IPS-15b (cell line): ENCODE measurements around the gene CHKB.

ENCODE experiments used
- H3K27me3 ChIP-seq: one replicate; pipeline ENCODE4 v1.6.1; 2013; ENCODE audit warnings: low read length; ENCODE audit not compliant: control insufficient read depth, insufficient read depth
- H3K36me3 ChIP-seq: one replicate; pipeline ENCODE4 v1.6.1; 2013; ENCODE audit warnings: low read length; ENCODE audit not compliant: control insufficient read depth, insufficient read depth
- H3K4me1 ChIP-seq: one replicate; pipeline ENCODE4 v1.6.1; 2013; ENCODE audit warnings: mild to moderate bottlenecking, low read length; ENCODE audit not compliant: control insufficient read depth, insufficient read depth
- H3K4me3 ChIP-seq: one replicate; pipeline ENCODE4 v1.5.1; 2013; ENCODE audit warnings: low read depth, low read length
- H3K9ac ChIP-seq: one replicate; pipeline ENCODE4 v1.6.1; 2013; ENCODE audit warnings: low read depth, mild to moderate bottlenecking, low read length
- H3K9me3 ChIP-seq: one replicate; pipeline ENCODE4 v1.6.1; 2013; ENCODE audit warnings: mild to moderate bottlenecking, low read length; ENCODE audit not compliant: control insufficient read depth, insufficient read depth

The CHKB gene

DNA sequence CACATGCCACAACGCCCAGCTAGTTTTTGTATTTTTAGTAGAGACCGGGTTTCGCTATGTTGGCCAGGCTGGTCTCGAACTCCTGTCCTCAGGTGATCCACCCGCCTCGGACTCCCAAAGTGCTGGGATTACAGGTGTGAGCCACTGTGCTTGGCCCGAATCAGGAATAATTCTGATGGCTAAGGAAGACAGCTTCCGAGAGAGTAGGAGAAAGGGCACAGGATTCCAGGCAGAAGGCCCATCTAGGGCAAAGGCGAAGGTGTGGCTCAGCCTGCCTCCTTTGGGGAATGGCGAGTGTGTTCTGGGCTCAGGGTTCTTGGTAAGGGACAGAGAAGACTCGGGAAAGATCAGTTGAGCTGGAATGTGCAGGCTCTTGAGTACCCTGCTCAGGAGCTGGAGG is 18.4 kb downstream of the CHKB start:
- H3K9me3 ChIP-seq = no peaks in the 10 kb centered on the region
- H3K4me1 ChIP-seq = no peaks in the 10 kb centered on the region
- peaks cover 4% of the 10 kb centered on the region for H3K36me3 ChIP-seq
- H3K9ac ChIP-seq = no peak overlapping the region
- H3K27me3 ChIP-seq = peaks cover 20% of the 10 kb centered on the region
- no peak overlapping the region for H3K4me3 ChIP-seq

DNA sequence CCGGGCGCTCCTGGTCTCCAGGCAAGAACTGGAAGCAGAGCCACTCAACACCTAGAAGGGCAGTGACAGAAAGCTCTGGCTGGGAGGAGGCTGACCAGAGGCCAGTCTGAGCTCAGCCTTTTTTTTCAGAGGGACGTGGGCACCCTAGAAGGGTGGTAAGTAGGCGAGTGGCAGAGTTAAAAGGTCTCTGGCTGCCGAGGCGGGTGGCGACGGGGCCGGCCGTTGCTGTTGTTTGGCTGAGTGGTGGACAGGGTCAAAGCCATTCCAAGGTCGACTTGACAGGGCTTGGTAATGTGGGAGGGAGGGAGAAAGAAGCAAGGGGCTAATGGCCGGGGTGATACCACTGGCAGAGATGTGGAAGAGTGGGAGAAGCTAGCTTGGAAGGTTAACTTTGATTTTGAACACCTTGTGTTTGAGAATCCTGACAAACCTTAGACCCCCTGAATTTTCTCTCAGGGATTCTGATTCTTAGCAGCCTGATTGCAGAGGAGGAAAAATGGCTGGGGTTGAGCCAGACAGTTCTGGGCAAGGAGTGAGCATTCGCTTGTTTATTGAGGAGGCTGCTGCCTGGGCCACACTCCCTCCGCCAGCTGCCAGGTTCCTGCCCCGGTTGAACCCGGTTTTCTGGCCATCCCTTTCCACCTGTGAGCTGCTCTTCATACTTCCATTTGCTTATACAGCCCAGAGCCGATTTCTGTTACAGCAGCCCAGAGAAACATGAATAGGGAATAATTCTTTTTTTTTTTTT is 19.1 kb downstream of the CHKB start:
- Histone ChIP-seq H3K4me3 (peak overlapping the region; percentile 83), H3K27me3 (peaks cover 20% of the 10 kb centered on the region), H3K9me3 (no peaks in the 10 kb centered on the region), H3K4me1 (no peaks in the 10 kb centered on the region), H3K36me3 (no peaks in the 10 kb centered on the region), H3K9ac (no peak overlapping the region)

DNA sequence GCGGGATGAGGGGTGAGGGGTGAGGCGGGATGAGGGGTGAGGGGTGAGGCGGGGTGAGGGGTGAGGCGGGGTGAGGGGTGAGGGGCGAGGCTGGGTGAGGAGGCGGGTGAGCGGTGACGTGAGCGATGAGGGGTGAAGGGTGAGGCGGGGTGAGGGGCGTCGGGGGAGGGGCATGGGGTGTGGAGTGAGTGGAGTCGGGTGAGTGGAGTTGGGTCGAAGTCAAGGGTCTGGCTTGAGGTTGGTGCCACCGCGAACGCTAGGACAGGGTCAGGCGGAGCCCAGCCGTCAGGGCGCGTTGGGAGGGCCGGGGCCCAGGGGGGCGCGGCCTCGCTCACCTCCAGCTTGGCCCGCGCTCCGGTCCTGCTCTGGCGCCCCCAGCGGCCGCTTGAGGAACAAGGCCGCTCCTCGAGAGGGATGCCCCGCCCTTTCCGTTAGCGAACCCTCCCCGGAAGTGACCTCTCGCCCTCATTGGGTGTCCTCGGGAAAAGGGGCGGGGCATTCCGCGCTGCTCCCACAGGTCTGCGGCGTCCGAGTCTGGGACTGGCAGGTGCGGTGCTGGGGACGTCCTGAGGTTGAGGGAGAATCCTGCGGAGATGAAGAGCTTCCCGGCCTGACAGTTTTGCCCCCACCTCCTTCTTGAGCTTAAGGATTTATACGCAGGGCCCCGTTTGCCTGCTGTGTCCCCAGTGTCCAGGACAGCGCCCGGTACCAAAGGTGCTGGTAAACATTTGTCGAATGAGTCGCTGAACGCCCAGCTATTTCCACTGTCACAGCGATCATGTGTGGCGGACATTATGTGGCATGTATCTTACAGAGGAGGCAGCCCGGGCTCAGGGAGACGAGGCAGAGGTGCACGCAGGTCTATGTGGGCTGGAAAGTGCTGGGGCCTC is 19.9 kb downstream of the CHKB start, which contains the start of gene SYCE3:
TSS of gene SYCE3 (minus strand) at position 397 of the 890 bp plus-strand sequence. CDS start 6,514 bp downstream, outside the sequence.
- H3K9ac ChIP-seq = no peak within 1 kb of the TSS
- peak within 1 kb of the TSS; percentile 83 for H3K4me3 ChIP-seq

GRCh38 chr22:50561401-50562358 is 21.0 kb downstream of the CHKB start:
- Histone ChIP-seq H3K9ac (no peak overlapping the region), H3K27me3 (peaks cover 22% of the 10 kb centered on the region), H3K4me1 (no peaks in the 10 kb centered on the region), H3K9me3 (no peaks in the 10 kb centered on the region), H3K4me3 (no peak overlapping the region), H3K36me3 (no peaks in the 10 kb centered on the region)

More for the DNA sequence above, 19.9 kb downstream of the CHKB start, which contains the start of gene SYCE3:
- Histone ChIP-seq H3K36me3 (no peaks in the 10 kb centered on the region), H3K27me3 (peaks cover 22% of the 10 kb centered on the region), H3K4me1 (no peaks in the 10 kb centered on the region), H3K9me3 (no peaks in the 10 kb centered on the region)

DNA sequence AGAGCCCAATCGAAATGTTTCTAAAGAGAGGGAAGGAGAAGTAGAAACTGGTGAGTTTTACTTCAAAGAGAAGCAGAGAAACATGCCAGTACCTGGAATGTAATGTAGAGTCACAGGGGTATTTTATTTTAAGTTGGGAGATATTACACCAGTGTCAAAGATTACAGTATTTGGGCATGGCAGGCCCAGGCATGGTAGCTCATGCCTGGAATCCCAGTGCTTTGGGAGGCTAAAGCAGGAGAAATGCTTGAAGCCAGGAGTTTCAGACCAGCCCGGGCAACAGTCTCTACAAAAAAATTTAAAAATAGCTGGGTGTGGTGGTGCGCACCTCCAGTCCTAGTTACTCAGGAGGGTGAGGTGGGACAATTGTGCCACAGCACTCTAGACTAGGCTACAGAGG is 22.6 kb downstream of the CHKB start:
- no peaks in the 10 kb centered on the region for H3K9me3 ChIP-seq

DNA sequence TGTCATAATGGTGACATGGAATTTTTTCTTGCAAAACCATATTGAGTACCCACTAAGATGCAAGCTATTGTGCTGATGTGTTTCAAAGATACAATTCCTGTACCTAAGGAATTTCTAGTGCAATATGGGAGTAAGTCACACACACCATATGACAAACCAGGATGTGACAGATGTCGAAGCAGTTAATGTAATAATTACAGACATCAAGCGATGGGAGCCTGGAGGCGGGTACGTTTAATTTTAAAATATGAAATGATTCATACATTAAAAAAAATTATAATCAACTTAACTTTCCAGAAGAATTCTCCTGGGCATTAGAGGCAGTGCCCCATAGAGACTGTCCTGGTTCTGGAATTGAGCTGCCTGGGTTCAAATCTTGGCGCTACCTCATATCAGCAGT is 25.9 kb downstream of the CHKB start:
- H3K4me3 ChIP-seq = no peak overlapping the region
- no peak overlapping the region for H3K9ac ChIP-seq
- H3K36me3 ChIP-seq = no peaks in the 10 kb centered on the region
- H3K27me3 ChIP-seq = peaks cover 8% of the 10 kb centered on the region
- no peaks in the 10 kb centered on the region for H3K9me3 ChIP-seq
- no peaks in the 10 kb centered on the region for H3K4me1 ChIP-seq

More for the DNA sequence above, 22.6 kb downstream of the CHKB start:
- Histone ChIP-seq H3K4me3 (no peak overlapping the region), H3K27me3 (peaks cover 22% of the 10 kb centered on the region), H3K9ac (no peak overlapping the region), H3K36me3 (no peaks in the 10 kb centered on the region), H3K4me1 (no peaks in the 10 kb centered on the region)

GRCh38 chr22:50553310-50553709 is 29.3 kb downstream of the CHKB start:
- Histone ChIP-seq H3K4me3 (no peak overlapping the region), H3K9ac (no peak overlapping the region), H3K36me3 (no peaks in the 10 kb centered on the region), H3K9me3 (no peaks in the 10 kb centered on the region), H3K4me1 (no peaks in the 10 kb centered on the region), H3K27me3 (peaks cover 6% of the 10 kb centered on the region)

DNA sequence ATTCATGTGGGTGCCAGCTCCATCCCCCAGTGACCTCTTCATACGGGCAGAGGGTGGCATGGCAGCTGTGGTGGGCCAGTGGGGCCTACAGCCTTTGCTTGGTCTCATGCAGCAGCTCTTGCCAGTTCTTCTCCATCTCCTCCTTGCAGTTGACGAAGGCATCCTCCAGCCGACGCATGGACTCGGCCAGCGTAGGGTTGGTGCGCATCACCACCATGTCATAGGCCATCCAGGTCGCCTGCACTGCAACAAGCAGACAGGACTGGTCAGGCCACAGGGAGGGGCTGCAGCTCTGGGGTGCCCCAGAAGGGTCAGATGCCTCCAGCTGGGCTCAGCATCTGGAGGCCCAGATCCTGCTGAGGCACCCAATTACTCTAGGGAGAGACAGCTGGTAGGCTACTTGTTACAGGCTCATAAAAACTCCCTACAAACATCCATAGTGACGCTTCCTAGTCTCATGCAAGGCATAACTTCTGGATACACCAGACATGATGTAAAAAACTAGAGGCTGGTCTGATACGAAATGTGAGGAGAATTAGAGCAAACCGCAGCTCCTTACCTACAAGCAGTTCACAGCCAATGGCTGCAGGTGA is 31.4 kb downstream of the CHKB start:
- Histone ChIP-seq H3K9ac (no peak overlapping the region), H3K36me3 (no peaks in the 10 kb centered on the region), H3K9me3 (no peaks in the 10 kb centered on the region), H3K4me1 (peaks cover 2% of the 10 kb centered on the region), H3K27me3 (peaks cover 12% of the 10 kb centered on the region), H3K4me3 (no peak overlapping the region)

- H3K9ac ChIP-seq = no peak overlapping the region
- no peak overlapping the region for H3K4me3 ChIP-seq
- no peaks in the 10 kb centered on the region for H3K36me3 ChIP-seq
- peaks cover 2% of the 10 kb centered on the region for H3K4me1 ChIP-seq
- H3K9me3 ChIP-seq = no peaks in the 10 kb centered on the region
- peaks cover 20% of the 10 kb centered on the region for H3K27me3 ChIP-seq
Measured at GRCh38 chr22:50550395-50550794, 32.3 kb downstream of the CHKB start.

- H3K27me3 ChIP-seq = peaks cover 30% of the 10 kb centered on the region
- no peaks in the 10 kb centered on the region for H3K9me3 ChIP-seq
- no peaks in the 10 kb centered on the region for H3K36me3 ChIP-seq
- peaks cover 2% of the 10 kb centered on the region for H3K4me1 ChIP-seq
- no peak overlapping the region for H3K9ac ChIP-seq
- no peak overlapping the region for H3K4me3 ChIP-seq
Measured at GRCh38 chr22:50548921-50549790, 33.5 kb downstream of the CHKB start.
